Prostate gland (tissue), 2 donors: ENCODE results near the gene USP8.

Experiments used
- CTCF ChIP-seq, 4 experiments: fragments of 200-600 bp in 2 of 4; fragments of 450-650 bp in 2 of 4; sonication (generic) in 2 of 4; IDR thresholded peaks; 1 replicate in 3 of 4; 2 replicates in 1 of 4; pipeline ENCODE4 v1.5.1; 2016 to 2019; ENCODE audit warnings: antibody characterized with exemption in 4 of 4, mild to moderate bottlenecking in 2 of 4, moderate library complexity in 2 of 4
- POLR2A ChIP-seq: fragments of 450-650 bp; IDR thresholded peaks from one replicate; pipeline ENCODE4 v1.6.1; 2016; ENCODE audit warnings: antibody characterized with exemption, mild to moderate bottlenecking
- POLR2AphosphoS5 ChIP-seq: sonication (generic); formaldehyde crosslinking; IDR thresholded peaks from one replicate; pipeline ENCODE4 v1.6.1; 2017; ENCODE audit warnings: antibody characterized with exemption

DNA sequence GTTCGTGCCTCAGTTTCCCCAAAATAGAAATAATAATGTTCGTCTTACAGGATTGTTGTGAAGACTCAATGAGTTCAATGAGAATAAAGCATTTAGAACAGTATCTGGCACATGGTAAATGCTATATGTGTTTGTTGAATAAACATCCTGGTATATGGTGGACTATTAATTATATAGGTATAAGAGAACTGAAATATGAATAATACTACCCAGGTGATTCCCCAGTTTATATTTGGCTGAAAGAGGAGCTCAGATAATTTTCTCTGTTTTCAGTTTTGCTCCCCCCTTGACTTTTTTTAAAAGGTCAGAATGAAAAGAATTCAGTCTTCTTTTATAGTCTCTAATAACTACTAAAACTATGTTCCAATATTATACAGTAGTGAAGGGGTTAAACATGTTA is 46.9 kb downstream of the USP8 start:
- no peak for TF ChIP-seq CTCF (IDR thresholded peaks at IDR 0.05)
- no peak for TF ChIP-seq POLR2AphosphoS5
- TF ChIP-seq POLR2A: no peak
